Endothelial cell (in vitro differentiated cells): ENCODE results near the gene CFAP53. TPM values are rescaled to one million over a fixed set of nuclear protein-coding genes. Genes with fewer than 3 reads are reported as not detected.

ENCODE experiments used
- DNase-seq: peaks from one replicate; pipeline ENCODE4 v3.0.0; 2021; ENCODE audit warnings: low spot score
- H3K27ac Mint-ChIP-seq: one replicate; pipeline ENCODE4 v1.8.0; 2021; ENCODE audit warnings: mixed read lengths, inconsistent platforms; ENCODE audit not compliant: unreplicated experiment
- H3K27me3 Mint-ChIP-seq: one replicate; pipeline ENCODE4 v1.8.0; 2021; ENCODE audit warnings: mild to moderate bottlenecking, moderate library complexity, mixed read lengths, inconsistent platforms; ENCODE audit not compliant: unreplicated experiment
- H3K36me3 Mint-ChIP-seq: one replicate; pipeline ENCODE4 v1.8.0; 2021; ENCODE audit warnings: mild to moderate bottlenecking, low read depth, mixed read lengths, inconsistent platforms; ENCODE audit not compliant: unreplicated experiment
- H3K4me1 Mint-ChIP-seq: one replicate; pipeline ENCODE4 v1.8.0; 2021; ENCODE audit warnings: mild to moderate bottlenecking, mixed read lengths, inconsistent platforms; ENCODE audit not compliant: unreplicated experiment
- H3K4me3 Mint-ChIP-seq: one replicate; pipeline ENCODE4 v1.8.0; 2021; ENCODE audit warnings: mild to moderate bottlenecking, mixed read lengths, inconsistent platforms; ENCODE audit not compliant: unreplicated experiment
- H3K9me3 Mint-ChIP-seq: one replicate; pipeline ENCODE4 v1.8.0; 2021; ENCODE audit warnings: mixed read lengths, inconsistent platforms; ENCODE audit not compliant: unreplicated experiment
- CTCF ChIP-seq: fragments of 200-600 bp; sonication (generic); IDR thresholded peaks from one replicate; pipeline ENCODE4 v1.5.0; 2021; ENCODE audit warnings: antibody characterized with exemption; ENCODE audit not compliant: unreplicated experiment
- total RNA-seq: library from RNA; stranded (reverse); fragmentation: NEBNext Ultra II Directional; extraction: Animal tissue kit (Norgen Biotek cat#: 25700); gene quantifications from one replicate; pipeline ENCODE4 v1.2.1, GENCODE V29; 2021; ENCODE audit not compliant: unreplicated experiment

The CFAP53 gene
- total RNA-seq, 1 donor from 2014 or later: 0.56 TPM

GRCh38 chr18:50274941-50275340 is 8.6 kb upstream of the CFAP53 start:
- Mint-ChIP-seq H3K27ac (no peak overlapping the region), H3K4me1 (peaks cover 5% of the 10 kb centered on the region), H3K27me3 (peaks cover 17% of the 10 kb centered on the region), H3K36me3 (peaks cover 42% of the 10 kb centered on the region), H3K4me3 (peak overlapping the region; percentile 80), H3K9me3 (no peaks in the 10 kb centered on the region)
- DNase-seq: no peak
- no peak for TF ChIP-seq CTCF

- no peak for TF ChIP-seq CTCF
- H3K27me3 Mint-ChIP-seq: peaks cover 17% of the 10 kb centered on the region
- H3K27ac Mint-ChIP-seq: no peak overlapping the region
- DNase-seq: no peak
- no peak overlapping the region for H3K4me3 Mint-ChIP-seq
- peaks cover 1% of the 10 kb centered on the region for H3K4me1 Mint-ChIP-seq
- H3K9me3 Mint-ChIP-seq: no peaks in the 10 kb centered on the region
- H3K36me3 Mint-ChIP-seq: peaks cover 49% of the 10 kb centered on the region
Measured at GRCh38 chr18:50274044-50274442, 7.7 kb upstream of the CFAP53 start.

- no peak overlapping the region for H3K27ac Mint-ChIP-seq
- no peak for TF ChIP-seq CTCF
- no peaks in the 10 kb centered on the region for H3K9me3 Mint-ChIP-seq
- peak overlapping the region; percentile 73 for H3K4me3 Mint-ChIP-seq
- peaks cover 17% of the 10 kb centered on the region for H3K27me3 Mint-ChIP-seq
- peaks cover 49% of the 10 kb centered on the region for H3K36me3 Mint-ChIP-seq
- no peak for DNase-seq
- H3K4me1 Mint-ChIP-seq: no peaks in the 10 kb centered on the region
Measured at GRCh38 chr18:50273203-50274043, 7.1 kb upstream of the CFAP53 start.

- TF ChIP-seq CTCF: no peak
- H3K27ac Mint-ChIP-seq: peak overlapping the region; percentile 30
- H3K4me1 Mint-ChIP-seq: no peaks in the 10 kb centered on the region
- no peak overlapping the region for H3K4me3 Mint-ChIP-seq
- H3K27me3 Mint-ChIP-seq: peaks cover 17% of the 10 kb centered on the region
- no peak for DNase-seq
- peaks cover 49% of the 10 kb centered on the region for H3K36me3 Mint-ChIP-seq
- no peaks in the 10 kb centered on the region for H3K9me3 Mint-ChIP-seq
Measured at GRCh38 chr18:50272568-50272967, 6.3 kb upstream of the CFAP53 start.

- peak; percentile 94 for DNase-seq
- H3K27ac Mint-ChIP-seq: no peak overlapping the region
- H3K36me3 Mint-ChIP-seq: peaks cover 21% of the 10 kb centered on the region
- H3K9me3 Mint-ChIP-seq: no peaks in the 10 kb centered on the region
- peak overlapping the region; percentile 84 for H3K4me3 Mint-ChIP-seq
- H3K4me1 Mint-ChIP-seq: peaks cover 11% of the 10 kb centered on the region
- peaks cover 10% of the 10 kb centered on the region for H3K27me3 Mint-ChIP-seq
- TF ChIP-seq CTCF: peak; percentile 84
Measured at GRCh38 chr18:50268022-50268747, 1.9 kb upstream of the CFAP53 start.
